Islet of Langerhans (tissue), 1 donor: ENCODE measurements around the gene ATP4A.

ENCODE experiments used
- FAIRE-seq: peaks from one replicate; lab custom pipeline; 2011; peaks lifted over from hg19 to GRCh38; lab: Jason Lieb, UNC

The ATP4A gene

GRCh38 chr19:35524181-35524837 is 39.1 kb downstream of the ATP4A start:
- FAIRE-seq: no peak

DNA sequence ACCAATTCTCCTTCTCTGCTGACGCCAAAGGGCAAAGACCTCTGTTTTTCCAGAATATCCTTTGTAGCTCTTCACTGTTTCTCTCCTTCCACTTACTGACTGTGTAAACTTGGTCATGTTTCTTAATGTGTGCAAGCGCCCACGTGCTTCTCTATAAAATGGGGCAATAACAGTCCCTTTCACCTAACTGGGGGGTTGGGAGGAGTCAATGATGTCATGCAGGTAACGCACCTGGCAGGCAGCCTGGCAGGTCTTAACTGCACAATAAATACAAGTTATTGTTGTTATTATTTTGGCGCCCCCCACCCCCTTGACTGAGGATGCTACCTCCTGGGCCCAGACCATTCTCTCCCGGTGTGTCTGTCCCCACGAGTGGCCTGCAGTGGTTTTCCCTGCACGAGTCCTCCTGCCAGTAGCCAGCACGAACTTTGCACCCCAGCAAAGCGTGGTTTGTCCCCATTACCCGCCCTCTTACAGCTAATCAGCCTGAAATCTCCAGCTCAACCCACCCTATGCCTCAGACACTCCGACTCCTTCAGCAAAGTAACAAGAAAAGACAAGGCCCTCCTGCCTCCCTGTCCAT is 40.6 kb downstream of the ATP4A start:
- no peak for FAIRE-seq

DNA sequence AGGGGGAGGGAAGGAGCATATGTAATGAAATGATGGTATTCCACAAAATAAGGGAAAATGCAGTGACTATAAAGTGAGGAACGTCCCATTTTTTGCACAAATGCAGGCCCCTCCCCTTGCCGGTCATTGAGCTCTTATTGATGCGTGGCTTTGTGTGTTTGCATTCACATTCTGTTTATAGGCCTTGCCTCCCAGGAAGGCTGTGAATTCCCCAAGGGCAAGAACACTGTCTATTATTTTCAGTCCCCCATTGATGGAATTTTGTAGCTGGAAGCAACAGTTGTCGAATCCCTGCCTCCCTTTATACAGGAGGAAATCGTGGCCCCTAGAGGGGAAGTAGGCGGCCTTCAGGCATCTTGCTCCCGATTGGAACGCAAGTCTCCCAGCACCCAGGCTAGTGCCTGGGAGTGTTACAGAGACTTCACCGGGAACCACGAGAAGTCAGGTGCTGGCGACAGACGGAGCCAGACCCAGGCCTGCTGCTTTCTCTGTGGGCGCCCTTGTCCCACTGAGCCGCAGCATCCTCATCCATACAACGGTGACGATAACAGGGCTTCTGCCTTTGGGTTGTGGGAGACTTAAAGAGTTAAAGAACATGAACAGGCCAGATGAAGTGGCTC is 42.2 kb downstream of the ATP4A start:
- FAIRE-seq: no peak

DNA sequence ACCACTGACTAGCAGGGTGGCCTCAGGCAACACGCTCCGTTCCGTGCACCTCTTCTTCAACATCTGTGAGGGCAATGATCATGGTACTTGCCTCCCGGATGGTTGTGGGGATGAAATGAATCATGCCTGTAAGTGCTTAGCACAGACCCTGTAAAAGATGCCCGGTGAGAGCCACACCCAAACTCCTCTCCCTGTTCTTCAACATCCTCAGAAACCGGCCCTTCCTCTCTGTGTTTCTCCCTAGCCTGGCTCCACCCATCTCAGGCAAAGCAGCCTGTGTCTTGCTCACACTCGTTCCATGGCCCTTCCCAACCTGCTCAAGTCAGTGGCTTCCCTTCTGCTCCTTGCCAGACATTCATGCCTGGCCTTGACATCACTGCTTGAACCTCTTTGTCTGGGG is 44.2 kb downstream of the ATP4A start:
- FAIRE-seq: no peak

DNA sequence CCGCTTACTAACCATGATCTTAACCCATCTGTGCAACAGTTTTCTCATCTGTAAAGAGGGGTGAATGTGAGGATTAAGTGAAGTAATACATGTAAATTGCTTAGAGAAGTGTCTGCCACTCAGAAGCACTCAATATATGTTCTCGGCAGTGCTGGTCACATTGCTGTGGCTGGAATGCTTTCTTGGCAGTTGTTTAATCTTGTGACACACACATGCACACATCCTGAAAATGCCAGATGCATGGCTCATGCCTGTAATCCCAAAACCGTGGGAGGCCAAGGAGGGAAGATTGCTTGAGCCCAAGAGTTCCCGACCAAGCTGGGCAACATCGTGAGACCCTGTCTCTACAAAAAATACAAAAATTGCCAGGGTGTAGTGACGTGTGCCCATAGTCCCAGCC is 45.1 kb downstream of the ATP4A start:
- FAIRE-seq: no peak

DNA sequence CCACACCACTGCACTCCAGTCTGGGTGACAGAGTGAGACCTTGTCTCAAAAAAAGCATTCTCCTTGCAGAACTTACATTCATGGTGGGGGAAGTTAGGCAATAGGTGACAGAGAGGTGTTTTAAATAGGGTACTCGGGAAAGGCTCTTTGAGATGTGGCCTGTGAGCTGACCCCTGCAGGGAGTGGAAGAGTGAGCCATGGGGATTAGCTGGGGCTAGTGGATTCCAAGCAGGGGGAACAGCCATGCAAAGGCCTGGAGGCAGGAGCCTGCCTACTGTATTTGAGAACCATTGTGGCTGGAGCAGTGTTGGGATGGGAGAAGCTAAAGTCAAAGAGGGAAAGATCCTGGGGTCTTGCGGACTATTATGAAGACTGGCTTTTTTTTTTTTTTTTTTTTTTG is 46.1 kb downstream of the ATP4A start:
- FAIRE-seq: no peak

- FAIRE-seq: no peak
Observed at GRCh38 chr19:35516310-35516709, 47.1 kb downstream of the ATP4A start.

- no peak for FAIRE-seq
Observed at GRCh38 chr19:35514282-35514809, 49.1 kb downstream of the ATP4A start.

- no peak for FAIRE-seq
Observed at GRCh38 chr19:35513628-35514281, 49.7 kb downstream of the ATP4A start, which contains the start of gene DMKN. Gene DMKN (minus strand): TSS chr19:35513649. CDS start chr19:35513475, 174 bp downstream.

DNA sequence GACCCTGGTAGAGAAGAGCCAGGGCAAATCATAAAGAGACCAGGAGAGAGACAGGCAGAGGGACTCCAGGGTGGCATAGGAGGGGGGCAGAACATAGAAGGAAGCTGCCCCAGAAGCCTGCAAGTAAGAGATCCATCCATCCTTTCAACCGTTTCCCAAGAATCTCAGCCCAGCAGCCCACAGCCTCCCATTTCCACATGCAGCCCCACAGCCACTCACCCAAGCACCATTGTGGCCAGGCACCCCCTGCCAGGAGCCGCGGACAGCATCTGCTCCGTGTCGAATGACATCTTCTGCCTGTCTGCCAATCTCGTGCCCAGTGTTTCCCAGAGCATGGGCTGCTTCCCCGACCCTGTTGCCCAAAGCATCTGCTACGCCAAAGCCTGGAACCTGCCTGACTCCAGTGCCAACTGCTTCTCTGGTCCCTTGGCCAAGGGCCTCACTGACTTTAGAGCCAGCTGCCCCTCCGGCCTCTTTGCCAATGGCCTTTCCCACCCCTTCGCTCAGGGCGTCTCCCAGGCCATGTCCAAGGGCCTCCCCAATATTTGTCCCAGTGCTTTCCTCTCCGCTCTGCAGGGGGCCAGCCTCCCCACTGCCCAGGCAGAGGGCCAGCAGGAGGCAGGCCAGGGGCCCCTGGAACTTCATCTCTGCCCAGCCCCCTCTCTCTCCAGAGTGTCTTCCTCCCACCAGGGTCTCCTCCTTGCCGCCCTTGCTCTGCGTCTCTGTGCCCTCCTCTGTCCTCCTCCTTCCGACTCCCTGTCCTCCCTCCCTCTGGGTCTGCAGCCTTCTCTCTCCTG is 50.4 kb downstream of the ATP4A start:
- FAIRE-seq: no peak

GRCh38 chr19:35511337-35511736 is 52.1 kb downstream of the ATP4A start:
- no peak for FAIRE-seq

- no peak for FAIRE-seq
Observed at GRCh38 chr19:35510626-35510964, 52.9 kb downstream of the ATP4A start.

DNA sequence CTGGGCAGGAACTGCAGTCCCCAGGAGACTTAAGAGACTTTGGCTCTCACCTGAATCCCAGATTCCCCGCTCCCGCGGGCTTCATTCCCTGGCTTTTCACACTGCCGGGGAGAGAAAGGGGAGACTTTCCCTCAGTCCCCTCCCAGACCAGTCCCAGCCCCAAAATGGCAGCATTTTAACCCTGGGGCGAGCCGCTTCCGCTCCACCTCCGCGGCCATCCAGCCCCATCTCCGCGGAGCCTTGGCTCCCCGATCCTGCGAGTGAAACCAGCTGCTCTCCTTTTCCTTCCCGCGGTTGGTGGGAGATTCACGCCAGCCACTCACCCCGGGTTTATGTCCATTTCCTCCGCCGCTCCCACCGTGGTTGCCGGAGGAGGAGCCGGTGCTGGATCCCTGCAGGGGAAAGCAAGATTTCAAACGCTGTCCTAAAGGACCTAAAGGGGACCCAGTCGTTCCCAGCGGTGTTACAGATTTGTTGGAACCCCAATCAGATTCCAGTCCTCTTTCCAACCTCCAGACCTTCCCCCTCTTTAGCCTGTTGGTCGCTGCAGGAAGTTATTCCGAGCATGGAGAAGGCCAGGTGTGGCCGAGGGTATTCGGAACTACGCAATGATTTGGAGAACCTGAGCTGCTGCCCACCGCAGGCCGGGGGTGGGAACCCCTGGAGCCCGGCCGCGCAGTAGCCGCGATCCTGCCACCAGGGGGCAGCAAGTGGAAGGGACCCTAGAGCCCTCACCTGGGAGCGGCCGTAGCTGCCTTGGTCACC is 53.4 kb downstream of the ATP4A start:
- no peak for FAIRE-seq

DNA sequence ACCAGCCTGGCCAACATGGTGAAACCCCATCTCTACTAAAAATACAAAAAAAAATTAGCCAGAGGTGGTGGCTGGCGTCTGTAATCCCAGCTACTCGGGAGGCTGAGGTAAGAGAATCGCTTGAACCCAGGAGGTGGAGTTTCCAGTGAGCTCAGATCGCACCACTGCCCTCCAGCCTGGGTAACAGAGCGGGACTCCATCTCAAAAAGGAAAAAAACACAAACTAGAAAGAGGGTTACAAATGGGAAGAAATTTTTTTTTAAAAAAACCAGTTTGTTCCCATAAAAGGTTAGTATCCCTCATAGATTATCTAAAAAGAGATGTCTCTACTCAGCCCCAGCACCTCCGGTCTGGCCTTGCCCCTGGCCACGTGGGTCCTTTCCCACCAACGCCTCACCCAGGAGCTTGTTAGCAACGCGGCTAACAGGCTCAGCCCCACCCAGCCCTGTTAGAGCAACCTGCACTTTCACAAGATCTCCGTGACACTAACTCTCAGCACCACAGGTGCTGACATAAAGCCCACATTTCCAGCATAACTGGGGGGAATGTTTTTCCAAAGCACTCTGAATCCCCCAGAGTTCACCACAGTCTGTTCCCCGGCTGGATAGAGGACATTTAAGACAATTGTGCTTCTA is 54.3 kb downstream of the ATP4A start:
- FAIRE-seq: no peak

DNA sequence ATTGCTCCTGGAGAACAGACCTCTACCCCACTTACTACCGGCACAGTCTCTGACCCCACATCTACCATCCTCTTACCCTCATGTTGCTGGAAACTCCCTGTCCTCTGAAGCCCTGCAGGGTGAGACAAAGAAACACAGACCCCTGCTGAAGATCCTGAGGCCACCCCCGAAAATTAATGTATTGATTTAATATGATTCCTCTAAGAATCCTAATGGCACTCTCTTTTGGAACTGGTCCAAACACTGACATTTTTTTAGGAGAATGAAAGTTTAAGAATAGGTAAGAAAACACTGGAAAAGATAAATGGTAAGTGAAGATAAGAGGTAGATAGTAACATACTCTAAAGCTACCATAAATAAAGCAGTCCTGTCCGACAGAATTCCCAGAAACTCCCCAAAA is 55.3 kb downstream of the ATP4A start:
- FAIRE-seq: no peak

GRCh38 chr19:35507561-35507960 is 55.9 kb downstream of the ATP4A start:
- FAIRE-seq: no peak

GRCh38 chr19:35506011-35506410 is 57.4 kb downstream of the ATP4A start:
- no peak for FAIRE-seq

DNA sequence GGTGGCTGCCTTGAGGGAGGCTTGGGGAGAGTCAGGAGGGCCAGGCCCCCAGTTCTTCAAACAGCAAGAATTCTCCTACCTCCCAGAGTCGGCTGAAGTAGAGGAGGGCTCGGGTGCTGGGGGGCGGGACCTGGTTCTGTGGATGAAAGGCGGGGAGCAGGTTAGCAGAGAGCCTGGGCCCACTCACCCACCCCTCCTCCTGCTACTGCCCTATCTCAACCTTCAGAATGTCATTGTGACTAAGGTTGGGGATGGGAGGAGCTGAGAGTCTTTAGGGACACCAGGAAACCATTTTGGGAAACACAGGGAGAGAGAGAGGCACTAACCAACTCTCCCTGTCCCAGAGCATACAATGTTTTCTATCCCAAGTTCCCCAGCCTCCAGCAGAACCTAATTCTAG is 60.7 kb downstream of the ATP4A start:
- no peak for FAIRE-seq

GRCh38 chr19:35501684-35502083 is 61.8 kb downstream of the ATP4A start:
- no peak for FAIRE-seq

- FAIRE-seq: no peak
Observed at GRCh38 chr19:35500611-35501010, 62.8 kb downstream of the ATP4A start.
